Measurements from ENCODE around the gene VANGL2.

DNA sequence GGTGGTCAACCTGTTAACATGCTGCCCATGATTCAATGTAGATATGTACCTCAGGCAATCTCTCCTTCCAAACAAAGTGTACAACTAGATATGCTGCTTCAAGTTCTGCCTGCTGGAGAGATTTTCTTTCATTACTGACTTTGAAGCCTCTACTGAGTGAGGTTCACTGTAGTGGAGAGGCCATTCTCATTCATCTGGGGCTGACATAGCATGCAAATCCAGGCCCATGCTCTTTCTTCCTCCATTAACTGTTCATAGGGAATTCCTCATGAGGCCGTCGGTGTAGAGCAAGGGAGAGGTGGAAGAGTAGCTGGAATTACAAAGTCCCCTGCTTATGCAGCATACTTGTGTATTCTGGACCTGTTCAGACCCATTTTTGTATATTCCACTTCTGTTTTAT, 38.6 kb downstream of the VANGL2 start:
- no peak for TF ChIP-seq SIN3A (IDR thresholded peaks at IDR 0.05; ENCODE audit: borderline replicate concordance, insufficient read depth, low read length)
- no peak for TF ChIP-seq POLR2AphosphoS5 (IDR thresholded peaks at IDR 0.05; ENCODE audit: low read depth, low read length)
